Suppressor macrophage (primary cell): ENCODE results near the gene SLC27A1.
A peak's percentile ranks its signal among the peaks of the same experiment; 100 is the strongest.
"Not testable (repeated sequence)": the region's sequence is repeated elsewhere in the genome, so short reads cannot be mapped to it uniquely, and the experiment has no call there.

Experiments used
- DNase-seq, 4 experiments: peaks; one replicate each; pipeline ENCODE4 v3.0.0-alpha.2; 2020 to 2022

SLC27A1 gene

GRCh38 chr19:17539238-17540117 is 69.2 kb downstream of the SLC27A1 start:
- DNase-seq = peak; percentile 94 to 96 (median 96)

GRCh38 chr19:17540174-17540573 is 69.8 kb downstream of the SLC27A1 start:
- DNase-seq = no peak

GRCh38 chr19:17541184-17541759 is 70.9 kb downstream of the SLC27A1 start:
- DNase-seq = no peak

GRCh38 chr19:17542042-17542441 is 71.7 kb downstream of the SLC27A1 start:
- DNase-seq = no peak

- no peak for DNase-seq
Observed at GRCh38 chr19:17542793-17543582, 72.7 kb downstream of the SLC27A1 start.

- peak; percentile 36 to 69 (median 62) for DNase-seq
Observed at GRCh38 chr19:17543986-17544385, 73.7 kb downstream of the SLC27A1 start.

GRCh38 chr19:17544418-17544817 is 74.1 kb downstream of the SLC27A1 start:
- peak in 3 of 4 experiments; percentile 30 to 40 (median 36) for DNase-seq

- no peak for DNase-seq
Observed at GRCh38 chr19:17548145-17548544, 77.8 kb downstream of the SLC27A1 start.

GRCh38 chr19:17549085-17549740 is 78.9 kb downstream of the SLC27A1 start:
- no peak for DNase-seq

GRCh38 chr19:17550076-17550667 is 79.8 kb downstream of the SLC27A1 start:
- no peak for DNase-seq

- not testable (repeated sequence) for DNase-seq
Observed at GRCh38 chr19:17552735-17553134, 82.4 kb downstream of the SLC27A1 start.

GRCh38 chr19:17553256-17553655 is 82.9 kb downstream of the SLC27A1 start:
- DNase-seq = peak; percentile 41 to 71 (median 70)

GRCh38 chr19:17554968-17555479 is 84.7 kb downstream of the SLC27A1 start:
- DNase-seq = no peak

GRCh38 chr19:17555480-17555928 is 85.2 kb downstream of the SLC27A1 start, which contains the start of gene COLGALT1:
Gene COLGALT1 (plus strand): TSS chr19:17555649. CDS start chr19:17555714, 65 bp downstream.
- peak; percentile 100 for DNase-seq
